ENCODE results near the gene PRUNE2.

PRUNE2 gene

GRCh38 chr9:76591256-76591950 lies 314.5 kb downstream of the PRUNE2 start:
- DNase-seq, result no peak

GRCh38 chr9:76588316-76588715 lies 317.6 kb downstream of the PRUNE2 start:
- no peak for DNase-seq

- DNase-seq, result no peak
Measured at GRCh38 chr9:76586390-76587314, 319.3 kb downstream of the PRUNE2 start.

- DNase-seq, result no peak
Measured at GRCh38 chr9:76585487-76586389, 320.2 kb downstream of the PRUNE2 start.

GRCh38 chr9:76583256-76583655 lies 322.7 kb downstream of the PRUNE2 start:
- no peak for DNase-seq

GRCh38 chr9:76581731-76582130 lies 324.2 kb downstream of the PRUNE2 start:
- DNase-seq, result no peak

- no peak for DNase-seq
Measured at GRCh38 chr9:76580820-76581219, 325.1 kb downstream of the PRUNE2 start.

- DNase-seq, result no peak
Measured at GRCh38 chr9:76580188-76580587, 325.7 kb downstream of the PRUNE2 start.

GRCh38 chr9:76576344-76576743 lies 329.6 kb downstream of the PRUNE2 start:
- no peak for DNase-seq

- no peak for DNase-seq
Measured at GRCh38 chr9:76575761-76576160, 330.2 kb downstream of the PRUNE2 start.

- DNase-seq, result no peak
Measured at GRCh38 chr9:76573905-76574760, 331.8 kb downstream of the PRUNE2 start.

GRCh38 chr9:76573408-76573807 lies 332.5 kb downstream of the PRUNE2 start:
- DNase-seq, result no peak

- no peak for DNase-seq
Measured at GRCh38 chr9:76572151-76572550, 333.8 kb downstream of the PRUNE2 start.

- no peak for DNase-seq
Measured at GRCh38 chr9:76571743-76572146, 334.2 kb downstream of the PRUNE2 start.

GRCh38 chr9:76571288-76571687 lies 334.6 kb downstream of the PRUNE2 start:
- DNase-seq, result no peak

GRCh38 chr9:76570826-76571225 lies 335.1 kb downstream of the PRUNE2 start:
- no peak for DNase-seq

- no peak for DNase-seq
Measured at GRCh38 chr9:76567086-76567485, 338.8 kb downstream of the PRUNE2 start.

GRCh38 chr9:76564297-76564696 lies 341.6 kb downstream of the PRUNE2 start:
- DNase-seq, result no peak

- DNase-seq, result no peak
Measured at GRCh38 chr9:76562511-76562911, 343.4 kb downstream of the PRUNE2 start.

- no peak for DNase-seq
Measured at GRCh38 chr9:76561900-76562299, 344.0 kb downstream of the PRUNE2 start.
